Measurements from ENCODE around the gene DAPK2.

DNA sequence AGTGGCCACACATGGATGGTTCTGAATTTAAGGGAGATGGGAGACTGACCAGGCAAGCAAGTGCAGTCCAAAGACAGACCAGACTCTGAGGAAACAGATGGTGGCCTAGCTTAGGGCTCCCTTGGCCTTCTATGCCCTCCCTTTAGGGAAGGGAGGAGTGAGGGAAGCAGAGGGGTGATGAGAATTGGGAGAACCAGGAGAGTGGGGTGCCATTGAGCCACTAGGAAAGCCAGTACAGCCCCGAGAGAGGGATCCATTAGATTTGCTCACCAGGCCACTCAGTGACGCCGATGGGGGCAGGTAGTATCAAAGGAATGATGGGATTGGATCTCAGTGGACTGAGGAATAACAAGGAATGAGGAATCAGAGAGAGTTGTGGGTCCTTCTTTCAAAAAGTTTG is 182.1 kb downstream of the DAPK2 start:
- TF ChIP-seq POLR2AphosphoS5 (IDR thresholded peaks at IDR 0.05; ENCODE audit: low read depth, low read length) = no peak
- no peak for TF ChIP-seq TAF1 (IDR thresholded peaks at IDR 0.05; ENCODE audit: borderline replicate concordance, insufficient read depth, low read length)
- TF ChIP-seq, protein P1, sequence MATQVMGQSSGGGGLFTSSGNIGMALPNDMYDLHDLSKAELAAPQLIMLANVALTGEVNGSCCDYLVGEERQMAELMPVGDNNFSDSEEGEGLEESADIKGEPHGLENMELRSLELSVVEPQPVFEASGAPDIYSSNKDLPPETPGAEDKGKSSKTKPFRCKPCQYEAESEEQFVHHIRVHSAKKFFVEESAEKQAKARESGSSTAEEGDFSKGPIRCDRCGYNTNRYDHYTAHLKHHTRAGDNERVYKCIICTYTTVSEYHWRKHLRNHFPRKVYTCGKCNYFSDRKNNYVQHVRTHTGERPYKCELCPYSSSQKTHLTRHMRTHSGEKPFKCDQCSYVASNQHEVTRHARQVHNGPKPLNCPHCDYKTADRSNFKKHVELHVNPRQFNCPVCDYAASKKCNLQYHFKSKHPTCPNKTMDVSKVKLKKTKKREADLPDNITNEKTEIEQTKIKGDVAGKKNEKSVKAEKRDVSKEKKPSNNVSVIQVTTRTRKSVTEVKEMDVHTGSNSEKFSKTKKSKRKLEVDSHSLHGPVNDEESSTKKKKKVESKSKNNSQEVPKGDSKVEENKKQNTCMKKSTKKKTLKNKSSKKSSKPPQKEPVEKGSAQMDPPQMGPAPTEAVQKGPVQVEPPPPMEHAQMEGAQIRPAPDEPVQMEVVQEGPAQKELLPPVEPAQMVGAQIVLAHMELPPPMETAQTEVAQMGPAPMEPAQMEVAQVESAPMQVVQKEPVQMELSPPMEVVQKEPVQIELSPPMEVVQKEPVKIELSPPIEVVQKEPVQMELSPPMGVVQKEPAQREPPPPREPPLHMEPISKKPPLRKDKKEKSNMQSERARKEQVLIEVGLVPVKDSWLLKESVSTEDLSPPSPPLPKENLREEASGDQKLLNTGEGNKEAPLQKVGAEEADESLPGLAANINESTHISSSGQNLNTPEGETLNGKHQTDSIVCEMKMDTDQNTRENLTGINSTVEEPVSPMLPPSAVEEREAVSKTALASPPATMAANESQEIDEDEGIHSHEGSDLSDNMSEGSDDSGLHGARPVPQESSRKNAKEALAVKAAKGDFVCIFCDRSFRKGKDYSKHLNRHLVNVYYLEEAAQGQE (IDR thresholded peaks at IDR 0.05; ENCODE audit: insufficient read depth in 1 of 2, low read depth in 2 of 2, low read length in 2 of 2) = no peak
- no peak for TF ChIP-seq SIN3A (IDR thresholded peaks at IDR 0.05; ENCODE audit: borderline replicate concordance, insufficient read depth, low read length)
- no peak for TF ChIP-seq FOXP2 (optimal IDR thresholded peaks at IDR 0.05; ENCODE audit: borderline replicate concordance, extremely low read depth, extremely low read length, insufficient read depth)

All from PFSK-1 (cell line).